ENCODE results near the gene TANGO2.

The TANGO2 gene

GRCh38 chr22:20014526-20015186 lies 6.3 kb upstream of the TANGO2 start:
- DNase-seq, result no peak

- DNase-seq, result no peak
Observed at GRCh38 chr22:20015187-20015625, 5.7 kb upstream of the TANGO2 start.

DNA sequence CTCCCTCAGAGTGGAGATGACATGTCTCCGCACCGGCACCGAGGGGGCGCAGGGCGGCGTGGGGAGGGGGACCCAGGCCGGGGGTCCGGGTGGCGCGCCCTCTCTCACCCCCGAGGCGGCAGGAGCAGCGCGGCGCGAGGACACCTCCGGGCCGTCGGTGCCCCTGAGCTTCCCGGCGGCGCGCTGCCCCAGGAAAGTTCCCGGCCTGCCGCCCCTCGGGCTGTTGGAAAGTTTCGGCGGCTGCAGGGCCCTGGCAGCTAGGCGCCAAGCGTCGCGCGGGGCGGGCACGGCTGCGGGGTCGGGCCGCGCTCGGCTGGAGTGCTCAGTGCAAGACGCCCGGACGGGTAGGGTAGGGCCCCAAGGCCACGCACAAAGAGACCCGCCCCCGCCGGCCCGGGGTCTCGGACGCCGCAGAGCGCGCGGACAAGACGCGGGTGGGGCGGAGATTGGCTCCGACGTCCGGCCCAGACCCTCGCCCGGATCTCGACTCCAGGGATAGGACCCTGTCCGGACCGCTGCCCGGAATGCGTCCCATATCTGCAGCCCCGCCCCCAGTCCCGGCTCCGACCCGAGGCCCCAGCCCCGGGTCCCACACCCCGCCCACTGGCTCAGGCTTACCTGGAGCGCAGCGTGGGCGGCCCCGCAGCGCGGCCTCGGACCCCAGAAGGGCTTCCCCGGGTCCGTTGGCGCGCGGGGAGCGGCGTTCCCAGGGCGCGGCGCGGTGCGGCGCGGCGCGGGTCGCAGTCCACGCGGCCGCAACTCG lies 4.8 kb upstream of the TANGO2 start:
- peak; percentile 33 to 48 for DNase-seq

DNA sequence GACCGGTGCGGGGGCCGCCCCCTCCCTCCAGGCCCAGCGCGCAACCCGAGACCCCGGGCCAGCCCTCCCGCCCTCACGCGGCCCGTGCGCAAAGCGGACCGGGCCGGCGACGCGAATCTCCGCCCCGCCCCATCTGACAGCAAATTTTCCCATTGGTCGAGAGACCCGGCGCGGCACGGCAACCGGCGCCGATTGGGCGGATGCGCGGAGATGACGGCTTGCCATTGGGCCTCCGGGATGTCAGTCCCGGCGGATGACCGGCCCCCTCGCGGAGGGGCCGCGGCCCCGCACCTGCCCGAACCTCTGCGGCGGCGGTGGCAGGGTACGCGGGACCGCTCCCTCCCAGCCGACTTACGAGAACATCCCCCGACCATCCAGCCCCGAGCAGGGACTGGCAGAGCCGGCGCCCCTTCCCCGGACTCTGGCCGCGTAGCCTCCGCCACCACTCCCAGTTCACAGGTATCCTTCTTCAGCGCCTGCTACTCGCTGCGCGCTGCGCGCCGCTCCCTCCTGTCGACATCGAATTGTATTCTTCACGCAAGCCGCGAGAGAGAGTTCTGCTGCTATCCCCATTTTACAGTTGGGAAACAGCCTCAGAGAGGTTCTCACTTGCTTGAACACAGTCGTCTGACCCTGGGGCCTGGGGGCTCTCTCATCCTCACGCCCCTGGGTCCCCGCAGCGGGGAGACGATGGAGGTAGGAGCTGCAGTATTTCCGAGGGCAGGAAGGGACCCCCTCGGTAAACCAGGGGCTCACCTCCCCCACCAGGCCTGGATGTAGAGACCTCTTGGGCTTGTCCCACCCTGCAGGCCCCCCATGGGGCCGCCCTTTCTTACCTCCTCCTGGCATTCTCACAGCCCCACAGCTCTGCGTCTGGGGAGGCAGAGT lies 3.9 kb upstream of the TANGO2 start, which contains the start of gene ARVCF:
Gene ARVCF, minus strand, starts transcription at position 90 of the 888 bp plus-strand sequence. CDS start 26,029 bp downstream, outside the sequence.
- DNase-seq, result peak; percentile 94 to 95

- DNase-seq, result no peak
Observed at GRCh38 chr22:20017622-20017958, 3.3 kb upstream of the TANGO2 start.

DNA sequence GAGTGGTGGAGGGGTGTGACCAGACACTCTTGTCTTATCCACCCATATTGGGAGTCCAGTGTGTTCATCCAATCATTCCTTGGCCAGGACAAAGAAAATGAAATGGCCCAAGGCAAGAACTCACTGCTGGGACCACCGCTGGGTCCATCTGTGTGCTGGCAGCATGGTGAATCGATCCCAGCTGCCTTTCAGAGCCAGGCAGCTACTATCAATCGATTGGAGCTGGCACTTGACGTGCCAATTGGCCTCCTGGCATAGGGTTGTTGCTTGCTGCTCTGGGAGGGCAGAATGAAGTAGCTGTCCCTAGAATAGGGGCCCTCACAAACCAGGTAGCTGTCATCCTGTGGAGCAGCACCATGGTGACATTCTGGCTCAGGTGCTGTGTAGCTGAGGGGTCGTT lies 2.9 kb upstream of the TANGO2 start:
- no peak for DNase-seq

- DNase-seq, result no peak
Observed at GRCh38 chr22:20019661-20020532, 1.0 kb upstream of the TANGO2 start.

DNA sequence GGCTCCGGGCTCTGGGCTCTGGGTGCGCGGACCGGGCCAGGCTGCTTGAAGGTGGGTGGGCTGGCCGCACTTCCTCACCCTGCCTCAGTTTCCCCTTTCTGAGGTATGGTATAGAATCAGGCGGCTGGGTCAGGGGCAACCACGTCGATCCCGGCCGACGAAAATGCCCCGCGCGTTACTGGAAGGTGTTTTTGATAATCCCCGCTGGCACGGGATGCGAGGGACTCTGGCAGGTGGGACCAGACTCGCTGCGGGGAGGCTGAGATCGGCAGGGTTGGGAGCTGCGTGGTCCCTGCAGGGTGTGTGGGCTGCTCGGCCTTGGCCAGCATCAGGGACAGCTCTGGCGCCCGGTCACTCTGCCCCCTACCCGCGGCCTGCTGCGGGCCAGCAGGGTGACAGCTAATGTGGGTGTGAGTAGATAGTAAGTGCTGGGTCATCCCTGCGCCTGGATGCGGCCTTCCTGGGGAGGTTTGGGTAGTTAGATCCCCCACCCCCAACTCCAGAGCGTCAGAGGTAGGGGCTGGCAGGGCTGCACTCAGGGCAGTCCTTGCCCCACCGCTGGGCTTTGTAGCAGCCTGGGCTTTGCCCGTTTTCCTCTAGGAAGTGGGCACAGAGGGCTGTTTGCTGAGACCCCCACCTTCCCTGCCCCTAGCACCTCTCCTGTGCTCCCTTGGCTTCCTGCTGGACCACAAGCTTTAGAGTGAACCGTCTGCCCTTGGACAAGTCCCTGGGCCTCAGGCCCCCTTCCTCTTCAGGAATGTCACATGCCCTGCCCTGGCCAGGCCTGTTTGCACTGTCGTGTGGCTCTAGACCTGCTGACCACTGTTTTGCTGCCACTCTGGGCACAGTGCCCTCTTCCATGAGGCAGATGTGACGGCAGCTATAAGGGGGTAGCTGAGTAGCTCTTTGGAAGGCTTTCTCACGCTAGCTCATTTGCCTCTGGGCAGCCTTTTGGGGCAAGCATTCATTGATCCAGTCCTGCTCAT lies 579 bp downstream of the TANGO2 start:
- peak; percentile 21 to 31 for DNase-seq

DNA sequence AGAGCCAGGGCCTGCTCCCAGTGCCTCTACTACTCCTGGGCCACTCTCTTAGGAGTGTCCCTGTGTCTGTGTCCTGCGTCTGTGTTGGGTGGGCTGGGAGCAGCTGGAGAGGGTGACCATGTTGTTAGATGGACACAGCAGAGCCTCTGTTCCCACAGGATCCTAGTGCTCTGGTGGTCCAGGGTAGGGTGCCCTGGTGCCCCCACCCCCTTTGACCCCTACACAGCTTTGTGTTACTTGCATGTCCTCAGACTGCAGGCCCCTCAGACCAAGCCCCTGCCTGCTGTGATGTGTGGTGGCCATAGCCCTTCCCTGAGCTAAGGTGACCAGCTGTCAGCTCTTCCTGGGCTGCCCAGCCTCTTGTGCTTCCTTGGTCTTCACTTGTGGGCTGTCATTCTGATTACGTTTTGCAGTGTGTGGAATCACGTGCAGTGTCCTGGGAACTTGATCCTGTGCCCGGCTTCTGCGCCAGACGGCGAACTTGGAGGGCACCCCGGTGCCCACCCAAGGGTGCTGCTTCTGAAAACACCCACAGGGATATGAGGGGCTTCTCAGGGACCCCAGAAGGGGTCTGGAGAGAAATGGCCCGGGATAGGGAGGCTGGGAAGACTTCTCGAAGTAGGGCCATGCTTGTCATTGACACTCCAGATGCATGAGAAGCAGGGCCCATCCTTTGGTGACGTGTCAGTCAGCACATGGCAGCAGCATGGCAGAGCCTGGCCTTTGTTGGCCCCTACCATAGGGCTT lies 1.5 kb downstream of the TANGO2 start:
- DNase-seq, result no peak

GRCh38 chr22:20022978-20023613 lies 2.2 kb downstream of the TANGO2 start:
- no peak for DNase-seq

DNA sequence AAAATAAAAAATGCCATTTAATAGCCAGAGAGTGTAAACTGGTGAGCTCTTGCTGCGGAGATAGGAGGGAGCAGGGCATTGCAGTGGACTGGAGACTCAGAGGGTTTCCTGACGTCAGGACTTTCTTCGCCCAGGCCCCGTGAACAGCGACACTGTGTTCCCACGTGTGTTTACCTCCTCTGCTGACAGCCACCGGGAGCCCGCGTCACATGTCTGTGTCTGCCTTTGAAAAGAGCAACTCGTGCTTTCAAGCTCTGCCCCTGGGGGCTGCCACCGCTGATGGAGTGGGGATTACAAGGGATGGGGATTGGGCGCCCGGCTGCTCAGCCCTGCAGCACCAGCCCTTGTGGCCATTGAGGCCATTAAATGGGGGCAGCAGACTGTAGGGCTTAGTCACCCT lies 3.3 kb downstream of the TANGO2 start:
- no peak for DNase-seq

- DNase-seq, result no peak
Observed at GRCh38 chr22:20024650-20025397, 3.9 kb downstream of the TANGO2 start.

- no peak for DNase-seq
Observed at GRCh38 chr22:20025401-20026203, 4.7 kb downstream of the TANGO2 start.

DNA sequence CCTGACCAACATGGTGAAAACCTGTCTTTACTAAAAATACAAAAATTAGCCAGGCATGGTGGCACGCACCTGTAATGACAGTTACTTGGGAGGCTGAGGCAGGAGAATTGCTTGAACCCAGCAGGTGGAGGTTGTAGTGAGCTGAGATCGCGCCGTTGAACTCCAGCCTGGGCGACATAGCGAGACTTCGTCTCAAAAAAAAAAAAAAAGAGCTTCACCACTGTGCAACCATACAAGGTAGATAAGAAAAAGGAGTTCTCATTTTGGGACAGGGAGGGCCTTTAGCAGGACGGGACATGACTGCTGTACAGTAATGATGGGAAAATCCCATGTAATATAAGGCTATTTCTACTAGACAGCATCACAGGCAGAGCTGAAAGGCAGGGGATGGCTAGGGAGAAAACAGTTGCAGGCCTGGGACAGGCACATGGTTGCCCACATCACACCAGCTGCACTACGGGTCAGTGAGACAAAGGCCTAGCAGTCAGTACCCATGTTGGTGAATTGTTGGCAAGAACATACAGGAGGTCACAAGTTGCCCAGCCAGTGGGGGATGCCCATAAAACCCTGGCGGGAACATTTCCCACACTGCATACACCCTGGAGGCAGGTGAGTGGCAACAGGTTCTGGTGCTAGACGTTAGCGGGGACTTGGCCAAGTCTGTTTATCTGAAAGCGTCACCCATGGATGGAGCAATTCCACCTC lies 5.4 kb downstream of the TANGO2 start:
- no peak for DNase-seq

DNA sequence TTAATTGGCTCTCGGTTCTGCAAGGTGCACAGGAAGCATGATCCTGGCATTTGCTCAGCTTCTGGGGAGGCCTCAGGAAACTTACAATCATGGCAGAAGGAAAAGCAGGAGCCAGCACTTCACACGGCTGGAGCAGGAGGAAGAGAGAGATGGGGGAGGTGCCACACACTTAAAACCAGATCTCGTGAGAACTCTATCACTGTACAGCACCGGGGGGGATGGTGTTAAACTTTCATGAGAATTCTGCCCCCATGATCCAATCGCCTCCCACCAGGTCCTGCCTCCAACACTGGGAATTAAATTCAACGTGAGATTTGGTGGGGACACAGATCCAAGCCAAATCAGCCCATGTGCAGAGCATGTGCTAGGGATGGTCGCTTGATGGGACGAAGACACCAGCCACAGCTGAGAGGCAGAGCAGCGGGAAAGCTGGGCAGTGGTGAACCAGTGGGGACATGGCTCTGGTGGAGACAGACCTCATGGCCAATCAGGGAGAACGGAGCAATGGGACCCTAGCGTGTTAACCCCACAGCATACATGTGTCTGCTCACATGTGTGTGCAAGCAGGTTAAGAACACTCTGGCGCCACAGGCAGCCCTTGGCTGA lies 6.2 kb downstream of the TANGO2 start:
- DNase-seq, result no peak

- DNase-seq, result peak in 1 of 2 donors; percentile 25
Observed at GRCh38 chr22:20027966-20028854, 7.3 kb downstream of the TANGO2 start.

Measured in stimulated activated CD4-positive, alpha-beta T cell treated with anti-CD3 and anti-CD28 coated beads, Interleukin-2, amount 100 ng/mL, for 24 hours (primary cell).